Mammary epithelial cell (primary cell): ENCODE measurements around the gene RPUSD1.

Source experiments
- EZH2 ChIP-seq: IDR thresholded peaks from 2 replicates; pipeline ENCODE4 v1.6.1; 2012; ENCODE audit warnings: low read length, inconsistent platforms, borderline replicate concordance
- TF ChIP-seq, protein P1 (sequence below), 2 donors: IDR thresholded peaks in 1 of 2; conservative IDR thresholded peaks in 1 of 2; 2 replicates each; pipeline ENCODE4 v1.5.1; 2011 to 2012; ENCODE audit warnings: inconsistent platforms in 2 of 2, low read length in 2 of 2, mild to moderate bottlenecking in 2 of 2, control low read depth in 1 of 2, low read depth in 1 of 2; ENCODE audit not compliant: insufficient read depth in 1 of 2; ENCODE audit errors: extremely low read depth in 1 of 2

DNA sequence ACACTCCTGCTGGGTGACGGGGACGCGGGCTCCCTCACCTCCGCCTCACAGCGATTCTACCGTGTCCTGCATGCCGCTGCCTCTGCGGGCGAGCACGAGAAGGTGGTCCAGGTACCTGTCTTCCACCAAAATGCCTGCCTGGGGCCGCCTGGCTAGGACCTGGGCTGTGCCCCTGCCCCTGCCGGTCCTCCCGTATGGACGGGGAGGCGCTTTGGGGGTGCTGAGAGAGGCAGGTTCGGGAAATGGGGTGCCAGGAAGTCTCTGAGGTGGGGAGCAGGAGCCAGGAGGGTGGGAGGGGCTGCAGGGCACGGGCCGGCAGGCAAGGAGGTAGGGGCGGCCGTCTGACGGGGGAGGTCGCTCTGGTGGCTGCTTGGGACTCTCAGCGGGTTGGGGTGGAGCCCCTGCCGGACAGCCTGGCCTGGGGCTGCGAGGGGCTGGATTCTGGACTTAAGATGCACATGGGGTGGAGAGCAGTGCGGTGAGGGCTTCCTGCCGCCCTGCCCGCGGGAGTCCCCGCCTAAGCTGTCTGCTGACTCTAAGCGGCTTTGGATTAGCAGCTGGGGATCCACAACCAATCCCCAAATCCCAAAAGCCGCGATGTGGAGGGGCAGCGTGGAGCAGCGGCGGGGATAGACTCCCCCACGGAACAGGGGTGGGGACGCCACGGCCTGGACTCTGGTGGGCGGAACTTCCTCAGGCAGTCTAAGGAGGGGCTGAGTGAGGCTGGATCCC lies 6.1 kb upstream of the RPUSD1 start:
- TF ChIP-seq, protein P1, sequence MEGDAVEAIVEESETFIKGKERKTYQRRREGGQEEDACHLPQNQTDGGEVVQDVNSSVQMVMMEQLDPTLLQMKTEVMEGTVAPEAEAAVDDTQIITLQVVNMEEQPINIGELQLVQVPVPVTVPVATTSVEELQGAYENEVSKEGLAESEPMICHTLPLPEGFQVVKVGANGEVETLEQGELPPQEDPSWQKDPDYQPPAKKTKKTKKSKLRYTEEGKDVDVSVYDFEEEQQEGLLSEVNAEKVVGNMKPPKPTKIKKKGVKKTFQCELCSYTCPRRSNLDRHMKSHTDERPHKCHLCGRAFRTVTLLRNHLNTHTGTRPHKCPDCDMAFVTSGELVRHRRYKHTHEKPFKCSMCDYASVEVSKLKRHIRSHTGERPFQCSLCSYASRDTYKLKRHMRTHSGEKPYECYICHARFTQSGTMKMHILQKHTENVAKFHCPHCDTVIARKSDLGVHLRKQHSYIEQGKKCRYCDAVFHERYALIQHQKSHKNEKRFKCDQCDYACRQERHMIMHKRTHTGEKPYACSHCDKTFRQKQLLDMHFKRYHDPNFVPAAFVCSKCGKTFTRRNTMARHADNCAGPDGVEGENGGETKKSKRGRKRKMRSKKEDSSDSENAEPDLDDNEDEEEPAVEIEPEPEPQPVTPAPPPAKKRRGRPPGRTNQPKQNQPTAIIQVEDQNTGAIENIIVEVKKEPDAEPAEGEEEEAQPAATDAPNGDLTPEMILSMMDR (conservative IDR thresholded peaks at IDR 0.05 in 1 of 2, IDR thresholded peaks at IDR 0.05 in 1 of 2; ENCODE audit: extremely low read depth in 1 of 2, insufficient read depth in 1 of 2, low read depth in 1 of 2, low read length in 2 of 2), result no peak
- no peak for TF ChIP-seq EZH2
